Astrocyte of the cerebellum (primary cell): ENCODE results near the gene ADAMTS8.

ENCODE experiments used
- DNase-seq: peaks from one replicate; pipeline ENCODE4 v3.0.0-alpha.2; 2011; ENCODE audit warnings: low read depth
- H3K4me3 ChIP-seq: 2 replicates; pipeline ENCODE4 v1.5.1; 2011; ENCODE audit warnings: mild to moderate bottlenecking, low read depth, low read length, moderate library complexity
- CTCF ChIP-seq: IDR thresholded peaks from 2 replicates; pipeline ENCODE4 v1.5.1; 2012; ENCODE audit warnings: low read length, low read depth, moderate library complexity, mild to moderate bottlenecking; ENCODE audit errors: missing control alignments
- in situ Hi-C: cut with HindIII; loops from 2 replicates; pipeline ENCODE4 v1.10.0; 2017; ENCODE audit warnings: low sequenced_read_pairs

The ADAMTS8 gene

GRCh38 chr11:130470832-130471706 is 42.7 kb upstream of the ADAMTS8 start:
- in situ Hi-C loops: no loop called here

GRCh38 chr11:130469181-130469580 is 40.8 kb upstream of the ADAMTS8 start:
- in situ Hi-C loops: no loop called here
- H3K4me3 ChIP-seq: no peak overlapping the region
- no peak for DNase-seq
- no peak for TF ChIP-seq CTCF

More at GRCh38 chr11:130470832-130471706, 42.7 kb upstream of the ADAMTS8 start:
- H3K4me3 ChIP-seq: no peak overlapping the region
- DNase-seq: no peak
- no peak for TF ChIP-seq CTCF

- H3K4me3 ChIP-seq: no peak overlapping the region
- TF ChIP-seq CTCF: no peak
- in situ Hi-C loops: no loop called here
- no peak for DNase-seq
Measured at GRCh38 chr11:130467116-130467900, 38.9 kb upstream of the ADAMTS8 start.

GRCh38 chr11:130465263-130465662 is 36.9 kb upstream of the ADAMTS8 start:
- in situ Hi-C loops: no loop called here
- no peak for TF ChIP-seq CTCF
- DNase-seq: no peak

GRCh38 chr11:130464291-130464812 is 35.9 kb upstream of the ADAMTS8 start:
- no peak overlapping the region for H3K4me3 ChIP-seq
- in situ Hi-C loops: no loop called here
- TF ChIP-seq CTCF: no peak
- no peak for DNase-seq

More at GRCh38 chr11:130465263-130465662, 36.9 kb upstream of the ADAMTS8 start:
- no peak overlapping the region for H3K4me3 ChIP-seq

- DNase-seq: no peak
- in situ Hi-C loops: no loop called here
Measured at GRCh38 chr11:130462931-130463330, 34.5 kb upstream of the ADAMTS8 start.

More at GRCh38 chr11:130462931-130463330, 34.5 kb upstream of the ADAMTS8 start:
- no peak for TF ChIP-seq CTCF
- H3K4me3 ChIP-seq: no peak overlapping the region
